ENCODE data around the gene CROCC2.

DNA sequence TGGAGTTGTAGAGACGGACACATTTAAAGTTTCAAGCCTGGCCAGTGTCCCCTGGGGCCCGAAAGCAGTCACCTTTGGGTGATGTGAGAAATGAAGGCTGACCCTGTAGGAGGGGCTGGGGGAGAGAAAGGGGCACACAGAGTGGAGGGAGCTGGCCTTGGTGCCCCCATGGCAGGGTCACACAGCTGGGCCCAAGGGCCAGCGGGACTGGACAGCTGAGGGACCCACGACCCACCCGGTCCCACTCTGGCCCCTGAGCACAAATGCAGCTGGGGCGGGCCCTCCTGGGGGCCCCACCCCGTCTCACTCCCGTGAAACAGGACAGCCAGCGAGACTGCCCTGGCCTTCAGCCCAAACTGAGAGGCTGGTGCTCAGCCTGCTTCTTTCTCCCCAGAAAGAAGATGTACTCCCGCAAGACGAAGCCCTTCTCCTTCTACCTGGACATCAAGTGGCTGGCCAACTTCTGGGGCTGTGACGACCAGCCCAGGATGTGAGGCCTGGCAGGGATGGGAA lies 31.4 kb upstream of the CROCC2 start:
- TF ChIP-seq, protein P1, sequence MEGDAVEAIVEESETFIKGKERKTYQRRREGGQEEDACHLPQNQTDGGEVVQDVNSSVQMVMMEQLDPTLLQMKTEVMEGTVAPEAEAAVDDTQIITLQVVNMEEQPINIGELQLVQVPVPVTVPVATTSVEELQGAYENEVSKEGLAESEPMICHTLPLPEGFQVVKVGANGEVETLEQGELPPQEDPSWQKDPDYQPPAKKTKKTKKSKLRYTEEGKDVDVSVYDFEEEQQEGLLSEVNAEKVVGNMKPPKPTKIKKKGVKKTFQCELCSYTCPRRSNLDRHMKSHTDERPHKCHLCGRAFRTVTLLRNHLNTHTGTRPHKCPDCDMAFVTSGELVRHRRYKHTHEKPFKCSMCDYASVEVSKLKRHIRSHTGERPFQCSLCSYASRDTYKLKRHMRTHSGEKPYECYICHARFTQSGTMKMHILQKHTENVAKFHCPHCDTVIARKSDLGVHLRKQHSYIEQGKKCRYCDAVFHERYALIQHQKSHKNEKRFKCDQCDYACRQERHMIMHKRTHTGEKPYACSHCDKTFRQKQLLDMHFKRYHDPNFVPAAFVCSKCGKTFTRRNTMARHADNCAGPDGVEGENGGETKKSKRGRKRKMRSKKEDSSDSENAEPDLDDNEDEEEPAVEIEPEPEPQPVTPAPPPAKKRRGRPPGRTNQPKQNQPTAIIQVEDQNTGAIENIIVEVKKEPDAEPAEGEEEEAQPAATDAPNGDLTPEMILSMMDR (IDR thresholded peaks at IDR 0.05), result no peak
- TF ChIP-seq POLR2AphosphoS5 (IDR thresholded peaks at IDR 0.05; ENCODE audit: insufficient read depth in 1 of 2, low read depth in 1 of 2) (no peak), POLR2A (IDR thresholded peaks at IDR 0.05) (no peak)
